ENCODE results near the gene TNFRSF14. TPM values are rescaled to one million over a fixed set of nuclear protein-coding genes. Genes with fewer than 3 reads are reported as not detected.
A peak's percentile ranks its signal among the peaks of the same experiment; 100 is the strongest.

TNFRSF14 gene
- total RNA-seq, 2 experiments from 2014 or later = 191 to 194 TPM

DNA sequence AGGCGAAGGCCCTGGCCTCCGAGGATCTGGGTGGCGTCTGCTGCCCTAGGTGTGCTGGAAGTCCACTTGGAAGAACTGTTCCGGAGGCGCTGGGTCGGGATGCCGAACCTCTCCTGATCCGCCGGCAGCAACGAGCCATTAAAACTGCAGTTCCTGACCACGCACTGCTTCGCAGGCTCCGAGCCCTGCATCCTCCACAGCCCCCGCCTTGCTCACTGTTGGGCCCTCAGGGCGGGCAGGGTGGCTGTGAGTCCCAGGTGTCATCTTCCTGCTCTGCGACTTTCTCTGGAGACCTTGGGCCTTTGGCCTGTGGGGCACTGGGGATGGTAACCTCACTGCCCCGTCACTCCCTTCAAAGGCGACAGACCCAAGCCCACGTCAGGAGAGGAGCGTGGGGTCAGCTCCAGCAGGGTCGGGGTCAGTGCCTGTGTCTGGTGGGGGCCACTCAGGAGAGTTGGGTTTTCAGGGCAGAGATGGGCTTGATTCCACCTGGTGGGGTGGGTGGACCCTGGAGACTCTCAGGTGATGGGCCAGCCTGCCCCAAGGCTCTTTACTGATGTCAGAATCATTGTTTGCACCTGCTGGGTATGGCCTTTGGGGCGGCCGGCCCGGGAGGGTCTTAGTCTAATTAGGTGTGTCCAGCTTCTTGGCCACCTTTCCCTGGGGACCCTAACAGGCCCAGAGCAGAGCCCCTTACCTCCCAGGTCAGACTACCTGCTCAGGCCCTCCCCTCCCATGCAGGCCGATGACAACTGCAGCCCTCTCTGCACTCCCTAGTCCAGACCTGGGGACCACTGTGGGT, 33.5 kb downstream of the TNFRSF14 start:
- intact Hi-C loops (cut with DNase I, micrococcal nuclease) = loop anchor here in 1 of 2 experiments (5.0 kb wide), 1 partner anchor 392 kb away; no protein-coding TSS in a partner anchor
- Histone ChIP-seq H3K27me3 (ENCODE audit: control insufficient read depth in 1 of 2, insufficient read depth in 2 of 2, low read length in 2 of 2) (no peaks in the 10 kb centered on the region), H3K4me1 (ENCODE audit: insufficient read depth, low read length) (peaks cover 40% of the 10 kb centered on the region), H3K27ac (ENCODE audit: low read depth in 1 of 2, low read length in 2 of 2) (no peak overlapping the region), H3K36me3 (ENCODE audit: insufficient read depth, low read length) (peaks cover 8% of the 10 kb centered on the region), H3K9me3 (ENCODE audit: control insufficient read depth in 1 of 2, insufficient read depth in 1 of 2, low read length in 2 of 2) (no peaks in the 10 kb centered on the region), H3K4me3 (ENCODE audit: low read length) (no peak overlapping the region)
- POLR2A ChIA-PET = no interaction called here
- Mint-ChIP-seq H3K9me3 (no peaks in the 10 kb centered on the region), H3K36me3 (ENCODE audit: low read depth) (peaks cover 18% of the 10 kb centered on the region), H3K4me3 (peak overlapping the region; percentile 45), H3K27me3 (no peaks in the 10 kb centered on the region), H3K27ac (no peak overlapping the region), H3K4me1 (ENCODE audit: low read depth) (peaks cover 19% of the 10 kb centered on the region)
- TF ChIP-seq, protein P1, sequence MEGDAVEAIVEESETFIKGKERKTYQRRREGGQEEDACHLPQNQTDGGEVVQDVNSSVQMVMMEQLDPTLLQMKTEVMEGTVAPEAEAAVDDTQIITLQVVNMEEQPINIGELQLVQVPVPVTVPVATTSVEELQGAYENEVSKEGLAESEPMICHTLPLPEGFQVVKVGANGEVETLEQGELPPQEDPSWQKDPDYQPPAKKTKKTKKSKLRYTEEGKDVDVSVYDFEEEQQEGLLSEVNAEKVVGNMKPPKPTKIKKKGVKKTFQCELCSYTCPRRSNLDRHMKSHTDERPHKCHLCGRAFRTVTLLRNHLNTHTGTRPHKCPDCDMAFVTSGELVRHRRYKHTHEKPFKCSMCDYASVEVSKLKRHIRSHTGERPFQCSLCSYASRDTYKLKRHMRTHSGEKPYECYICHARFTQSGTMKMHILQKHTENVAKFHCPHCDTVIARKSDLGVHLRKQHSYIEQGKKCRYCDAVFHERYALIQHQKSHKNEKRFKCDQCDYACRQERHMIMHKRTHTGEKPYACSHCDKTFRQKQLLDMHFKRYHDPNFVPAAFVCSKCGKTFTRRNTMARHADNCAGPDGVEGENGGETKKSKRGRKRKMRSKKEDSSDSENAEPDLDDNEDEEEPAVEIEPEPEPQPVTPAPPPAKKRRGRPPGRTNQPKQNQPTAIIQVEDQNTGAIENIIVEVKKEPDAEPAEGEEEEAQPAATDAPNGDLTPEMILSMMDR (IDR thresholded peaks at IDR 0.05) = no peak
- CTCF ChIA-PET = no interaction called here
- peak in 1 of 14 experiments; percentile 19 for DNase-seq
- no peak for ATAC-seq (ENCODE audit: poor library complexity)

DNA sequence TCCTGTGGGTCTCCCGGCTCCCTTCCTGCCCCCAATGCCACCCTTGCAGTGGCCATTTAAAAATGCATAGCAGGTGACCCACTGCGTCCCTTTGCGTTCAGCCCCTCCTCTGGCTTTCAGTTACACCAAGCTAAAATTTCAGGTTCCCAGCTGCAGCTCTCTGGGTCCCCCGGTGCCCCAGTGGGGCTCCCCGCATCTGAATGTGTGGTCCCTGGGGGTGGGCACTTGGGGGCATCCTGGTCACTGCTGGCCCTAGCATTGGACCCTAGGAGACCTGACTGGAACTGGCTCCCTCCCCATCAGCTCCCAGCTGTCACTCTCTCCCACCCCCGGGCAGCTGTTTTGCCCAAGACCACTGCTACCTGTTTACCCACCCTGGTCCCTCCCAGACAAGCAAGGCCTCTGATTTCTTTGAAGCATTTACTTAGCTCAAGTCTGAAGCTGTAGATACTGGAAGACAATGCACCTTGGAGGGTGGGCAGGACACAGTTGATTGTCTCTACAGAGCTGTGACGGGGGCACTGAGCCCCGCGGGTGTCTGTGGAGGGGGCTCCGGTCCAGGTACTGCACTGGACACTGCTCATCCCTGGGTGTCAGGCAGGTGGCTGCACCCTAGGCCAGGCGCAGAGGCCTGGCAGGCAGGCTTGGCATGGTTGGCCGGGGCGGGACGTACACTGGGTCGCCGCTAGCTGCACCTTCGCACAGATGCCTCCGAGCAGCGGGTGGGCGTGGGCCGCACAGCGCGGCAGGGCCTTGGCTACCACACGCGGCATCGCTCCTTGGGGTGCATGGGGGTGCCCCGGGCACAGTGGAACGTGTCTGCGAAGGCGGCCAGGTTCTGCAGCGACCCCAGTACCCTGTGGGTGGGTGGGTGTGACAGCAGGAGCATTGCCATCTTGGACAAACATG, 34.3 kb downstream of the TNFRSF14 start:
- no peak overlapping the region for H3K27ac Mint-ChIP-seq
- Histone ChIP-seq H3K9me3 (ENCODE audit: control insufficient read depth in 1 of 2, insufficient read depth in 1 of 2, low read length in 2 of 2) (no peaks in the 10 kb centered on the region), H3K27me3 (ENCODE audit: control insufficient read depth in 1 of 2, insufficient read depth in 2 of 2, low read length in 2 of 2) (no peaks in the 10 kb centered on the region), H3K4me3 (ENCODE audit: low read length) (no peak overlapping the region), H3K36me3 (ENCODE audit: insufficient read depth, low read length) (peaks cover 8% of the 10 kb centered on the region), H3K27ac (ENCODE audit: low read depth in 1 of 2, low read length in 2 of 2) (no peak overlapping the region), H3K4me1 (ENCODE audit: insufficient read depth, low read length) (peaks cover 32% of the 10 kb centered on the region)
- TF ChIP-seq, protein P1 (IDR thresholded peaks at IDR 0.05) = no peak
- no peaks in the 10 kb centered on the region for H3K27me3 Mint-ChIP-seq
- ATAC-seq (ENCODE audit: poor library complexity) (no peak), DNase-seq (peak in 1 of 14 experiments; percentile 27)
- intact Hi-C loops (cut with DNase I, micrococcal nuclease) = no loop called here
- H3K9me3 Mint-ChIP-seq = no peaks in the 10 kb centered on the region
- H3K4me1 Mint-ChIP-seq (ENCODE audit: low read depth) = peaks cover 11% of the 10 kb centered on the region
- H3K4me3 Mint-ChIP-seq = peak overlapping the region; percentile 56
- ChIA-PET CTCF (no interaction called here), POLR2A (no interaction called here)
- H3K36me3 Mint-ChIP-seq (ENCODE audit: low read depth) = peaks cover 15% of the 10 kb centered on the region

DNA sequence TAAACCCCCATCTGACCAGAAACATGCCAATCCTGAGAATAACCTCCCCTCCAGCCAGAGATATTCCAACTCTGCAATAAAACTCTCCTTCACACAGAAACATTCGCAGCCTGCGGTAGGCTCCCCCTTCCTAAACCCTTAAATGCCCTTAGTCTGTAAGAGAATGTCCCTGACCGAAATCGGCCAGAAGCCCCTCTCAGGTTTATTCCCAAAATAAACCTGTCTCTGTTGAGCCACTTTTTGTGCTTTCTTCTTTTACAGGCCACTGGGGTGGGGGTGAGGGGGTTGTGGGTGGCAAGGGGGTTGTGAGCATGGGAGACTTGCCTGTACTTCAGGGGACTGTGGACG, 35.0 kb downstream of the TNFRSF14 start:
- Histone ChIP-seq H3K36me3 (ENCODE audit: insufficient read depth, low read length) (peaks cover 8% of the 10 kb centered on the region), H3K27ac (ENCODE audit: low read depth in 1 of 2, low read length in 2 of 2) (no peak overlapping the region), H3K4me3 (ENCODE audit: low read length) (no peak overlapping the region), H3K9me3 (ENCODE audit: control insufficient read depth in 1 of 2, insufficient read depth in 1 of 2, low read length in 2 of 2) (no peaks in the 10 kb centered on the region), H3K4me1 (ENCODE audit: insufficient read depth, low read length) (peaks cover 27% of the 10 kb centered on the region), H3K27me3 (ENCODE audit: control insufficient read depth in 1 of 2, insufficient read depth in 2 of 2, low read length in 2 of 2) (no peaks in the 10 kb centered on the region)
- ATAC-seq (ENCODE audit: poor library complexity) (no peak), DNase-seq (no peak)
- H3K27ac Mint-ChIP-seq = no peak overlapping the region
- peak overlapping the region; percentile 35 for H3K4me3 Mint-ChIP-seq
- no peaks in the 10 kb centered on the region for H3K9me3 Mint-ChIP-seq
- TF ChIP-seq, protein P1 (IDR thresholded peaks at IDR 0.05) = no peak
- H3K4me1 Mint-ChIP-seq (ENCODE audit: low read depth) = peaks cover 8% of the 10 kb centered on the region
- intact Hi-C loops (cut with DNase I, micrococcal nuclease) = no loop called here
- ChIA-PET POLR2A (no interaction called here), CTCF (no interaction called here)
- H3K36me3 Mint-ChIP-seq (ENCODE audit: low read depth) = peaks cover 10% of the 10 kb centered on the region
- no peaks in the 10 kb centered on the region for H3K27me3 Mint-ChIP-seq

Measured in CD4-positive, alpha-beta T cell (primary cell).